ENCODE results near the gene GLI1.

Gene GLI1

GRCh38 chr12:57430112-57430930 is 29.3 kb upstream of the GLI1 start:
- Histone ChIP-seq H3K4me2 (ENCODE audit: insufficient read depth, low read length) (peak overlapping the region; percentile 94), H3K4me1 (ENCODE audit: insufficient read depth, low read length) (peaks cover 27% of the 10 kb centered on the region), H4K20me1 (ENCODE audit: insufficient read depth, low read length) (no peaks in the 10 kb centered on the region), H3K4me3 (ENCODE audit: low read depth in 1 of 2, low read length in 2 of 2) (peak overlapping the region; percentile 69 to 79), H3K36me3 (ENCODE audit: insufficient read depth, low read length) (peaks cover 6% of the 10 kb centered on the region; the same call in 1 of the 2 replicates), H3K27me3 (ENCODE audit: insufficient read depth, low read length, poor library complexity) (no peaks in the 10 kb centered on the region), H3K9ac (ENCODE audit: low read depth, low read length) (peak overlapping the region; percentile 87), H3K9me3 (ENCODE audit: insufficient read depth, low read length, severe bottlenecking) (no peaks in the 10 kb centered on the region), H3K27ac (ENCODE audit: low read length) (peak overlapping the region; percentile 95), H2AFZ (ENCODE audit: low read depth, low read length) (peak overlapping the region; percentile 75), H3K79me2 (ENCODE audit: insufficient read depth, low read length) (peaks cover 54% of the 10 kb centered on the region)
- DNase-seq (peak; percentile 51), ATAC-seq (ENCODE audit: insufficient read depth, low read depth) (peak; percentile 59)
- TF ChIP-seq CTCF (IDR thresholded peaks at IDR 0.05; ENCODE audit: borderline replicate concordance, extremely low read depth, low read length, poor library complexity, severe bottlenecking) = peak; percentile 26
- no peak for TF ChIP-seq EZH2 (IDR thresholded peaks at IDR 0.05; ENCODE audit: borderline replicate concordance, low read depth, low read length, severe bottlenecking)

GRCh38 chr12:57430931-57431566 is 28.5 kb upstream of the GLI1 start, which contains the start of gene R3HDM2:
R3HDM2 (minus strand) TSS chr12:57431043; CDS start chr12:57310428, 120,615 bp downstream.
- ATAC-seq (ENCODE audit: insufficient read depth, low read depth) (peak; percentile 94), DNase-seq (peak; percentile 96)
- no peaks in the 10 kb centered on the region for H3K9me3 ChIP-seq (ENCODE audit: insufficient read depth, low read length, severe bottlenecking)
- no peaks in the 10 kb centered on the region for H3K36me3 ChIP-seq (ENCODE audit: insufficient read depth, low read length)
- no peaks in the 10 kb centered on the region for H3K27me3 ChIP-seq (ENCODE audit: insufficient read depth, low read length, poor library complexity)
- H3K4me3 ChIP-seq (ENCODE audit: low read depth in 1 of 2, low read length in 2 of 2) = peak within 1 kb of the TSS; percentile 69 to 79
- H3K4me2 ChIP-seq (ENCODE audit: insufficient read depth, low read length) = peak within 1 kb of the TSS; percentile 94
- H2AFZ ChIP-seq (ENCODE audit: low read depth, low read length) = peak within 1 kb of the TSS; percentile 90
- H3K4me1 ChIP-seq (ENCODE audit: insufficient read depth, low read length) = peaks cover 27% of the 10 kb centered on the region
- H3K27ac ChIP-seq (ENCODE audit: low read length) = peak within 1 kb of the TSS; percentile 95
- H3K79me2 ChIP-seq (ENCODE audit: insufficient read depth, low read length) = peaks cover 48% of the 10 kb centered on the region
- TF ChIP-seq EZH2 (IDR thresholded peaks at IDR 0.05; ENCODE audit: borderline replicate concordance, low read depth, low read length, severe bottlenecking) (no peak), CTCF (IDR thresholded peaks at IDR 0.05; ENCODE audit: borderline replicate concordance, extremely low read depth, low read length, poor library complexity, severe bottlenecking) (no peak)
- H3K9ac ChIP-seq (ENCODE audit: low read depth, low read length) = peak within 1 kb of the TSS; percentile 87
- H4K20me1 ChIP-seq (ENCODE audit: insufficient read depth, low read length) = no peaks in the 10 kb centered on the region

- Histone ChIP-seq H3K9ac (ENCODE audit: low read depth, low read length) (peak overlapping the region; percentile 87), H3K36me3 (ENCODE audit: insufficient read depth, low read length) (no peaks in the 10 kb centered on the region), H3K4me3 (ENCODE audit: low read depth in 1 of 2, low read length in 2 of 2) (peak overlapping the region; percentile 62 to 79), H3K4me2 (ENCODE audit: insufficient read depth, low read length) (peak overlapping the region; percentile 86), H3K27ac (ENCODE audit: low read length) (peak overlapping the region; percentile 95), H2AFZ (ENCODE audit: low read depth, low read length) (peak overlapping the region; percentile 90), H4K20me1 (ENCODE audit: insufficient read depth, low read length) (no peaks in the 10 kb centered on the region), H3K27me3 (ENCODE audit: insufficient read depth, low read length, poor library complexity) (no peaks in the 10 kb centered on the region), H3K9me3 (ENCODE audit: insufficient read depth, low read length, severe bottlenecking) (no peaks in the 10 kb centered on the region), H3K4me1 (ENCODE audit: insufficient read depth, low read length) (peaks cover 27% of the 10 kb centered on the region), H3K79me2 (ENCODE audit: insufficient read depth, low read length) (peaks cover 42% of the 10 kb centered on the region)
- no peak for TF ChIP-seq EZH2 (IDR thresholded peaks at IDR 0.05; ENCODE audit: borderline replicate concordance, low read depth, low read length, severe bottlenecking)
- TF ChIP-seq CTCF (IDR thresholded peaks at IDR 0.05; ENCODE audit: borderline replicate concordance, extremely low read depth, low read length, poor library complexity, severe bottlenecking) = no peak
- no peak for DNase-seq
- no peak for ATAC-seq (ENCODE audit: insufficient read depth, low read depth)
Observed at GRCh38 chr12:57431654-57432188, 27.9 kb upstream of the GLI1 start.
